ENCODE data around the gene TMX3.

TMX3 gene

GRCh38 chr18:68705119-68705518 lies 9.8 kb downstream of the TMX3 start:
- DNase-seq, result no peak

GRCh38 chr18:68703326-68703725 lies 11.6 kb downstream of the TMX3 start:
- DNase-seq, result no peak

GRCh38 chr18:68701353-68701752 lies 13.6 kb downstream of the TMX3 start:
- no peak for DNase-seq

GRCh38 chr18:68699043-68699442 lies 15.9 kb downstream of the TMX3 start:
- DNase-seq, result no peak

DNA sequence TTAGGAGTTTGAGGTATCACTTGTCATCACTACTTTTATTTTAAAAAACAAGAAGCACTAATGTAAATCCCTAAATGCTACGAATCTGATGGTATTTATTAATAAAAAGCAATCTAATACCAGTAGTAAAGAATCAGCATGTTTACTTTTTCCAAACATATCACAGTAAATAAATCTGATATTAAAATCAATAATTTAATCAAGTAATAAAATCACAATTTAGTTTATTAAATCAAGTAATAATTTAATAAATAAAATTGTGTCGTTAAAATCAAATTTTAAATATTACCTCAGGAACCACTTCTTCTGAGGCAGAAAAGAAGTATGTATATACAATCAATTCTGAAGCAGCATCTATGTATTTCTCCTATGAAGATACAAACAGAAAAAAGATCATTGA lies 18.0 kb downstream of the TMX3 start:
- DNase-seq, result no peak

- DNase-seq, result no peak
Measured at GRCh38 chr18:68694316-68694715, 20.6 kb downstream of the TMX3 start.

DNA sequence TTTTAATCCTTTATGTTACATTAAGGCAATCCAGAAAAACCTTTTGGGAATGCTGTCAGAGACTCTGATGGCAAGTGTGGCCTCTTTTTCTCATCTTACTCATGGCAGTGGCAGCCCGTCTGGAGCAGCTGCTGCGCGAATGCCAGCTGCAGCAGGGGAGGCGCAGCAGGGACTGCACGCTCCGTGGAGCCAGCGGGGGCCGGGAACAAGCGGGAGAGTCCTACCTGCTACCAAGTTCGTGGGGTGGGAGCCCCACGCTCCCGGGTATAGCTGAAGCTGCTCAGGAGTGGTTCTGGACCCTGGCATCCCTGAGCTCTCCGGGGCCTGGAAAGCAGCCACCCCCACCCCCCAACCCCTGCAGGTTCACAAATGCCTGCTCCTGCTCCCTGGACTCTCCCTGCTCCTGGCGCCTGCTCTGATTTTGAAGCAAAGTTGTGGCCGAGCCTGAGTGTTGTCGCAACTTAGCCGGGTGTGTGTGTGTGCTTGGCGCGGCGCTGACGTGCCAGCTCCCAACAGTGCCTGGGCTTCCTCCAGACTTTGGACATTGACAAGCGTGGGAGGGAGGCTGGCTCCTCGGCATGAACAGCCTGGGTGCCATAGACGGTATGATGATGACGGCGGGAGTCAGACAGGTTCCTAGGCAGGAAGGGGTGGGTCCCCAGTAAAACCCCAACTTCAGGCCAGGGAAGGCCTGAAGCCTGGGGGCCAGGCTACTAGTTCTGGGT lies 21.7 kb downstream of the TMX3 start:
- no peak for DNase-seq

- no peak for DNase-seq
Measured at GRCh38 chr18:68679528-68679927, 35.4 kb downstream of the TMX3 start.

- no peak for DNase-seq
Measured at GRCh38 chr18:68676913-68677312, 38.0 kb downstream of the TMX3 start.

- no peak for DNase-seq
Measured at GRCh38 chr18:68667121-68667520, 47.8 kb downstream of the TMX3 start.

DNA sequence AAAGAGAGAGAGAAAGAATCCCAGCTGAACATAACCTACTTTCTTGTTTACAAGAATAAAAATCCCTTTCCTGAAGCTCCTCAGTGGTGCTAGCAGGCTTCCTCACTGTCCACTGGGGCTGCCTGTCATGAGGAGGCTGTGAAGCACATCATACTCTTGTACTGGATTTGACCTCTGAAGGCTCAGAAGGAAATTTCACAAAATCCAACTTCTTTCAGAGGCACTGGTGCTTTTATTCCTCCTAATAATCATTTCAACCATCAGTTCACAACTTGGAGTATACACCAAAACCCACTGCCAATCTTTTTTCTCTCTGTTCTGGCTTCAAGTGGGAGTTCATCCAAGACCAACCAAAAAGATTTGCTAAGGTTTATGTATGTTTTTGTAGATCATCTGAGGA lies 48.5 kb downstream of the TMX3 start:
- DNase-seq, result no peak

DNA sequence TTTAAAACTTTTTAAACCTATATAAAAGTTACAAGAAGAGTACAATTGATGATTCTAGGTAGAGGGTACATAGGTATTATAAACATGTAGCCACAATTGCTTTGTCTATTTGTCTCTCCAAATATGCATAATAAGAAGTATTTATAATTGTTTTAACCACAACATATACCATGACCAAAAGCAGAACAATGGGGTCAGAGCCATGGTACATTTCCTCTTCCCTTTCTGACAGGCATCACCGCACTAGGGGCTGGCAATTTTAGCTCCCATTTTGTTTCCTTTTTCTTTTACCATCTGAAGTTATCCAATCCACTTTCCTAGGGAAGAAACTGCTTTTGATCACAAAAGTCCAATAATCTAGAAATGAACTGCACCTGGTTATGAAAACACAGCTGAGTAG lies 49.3 kb downstream of the TMX3 start:
- DNase-seq, result no peak

DNA sequence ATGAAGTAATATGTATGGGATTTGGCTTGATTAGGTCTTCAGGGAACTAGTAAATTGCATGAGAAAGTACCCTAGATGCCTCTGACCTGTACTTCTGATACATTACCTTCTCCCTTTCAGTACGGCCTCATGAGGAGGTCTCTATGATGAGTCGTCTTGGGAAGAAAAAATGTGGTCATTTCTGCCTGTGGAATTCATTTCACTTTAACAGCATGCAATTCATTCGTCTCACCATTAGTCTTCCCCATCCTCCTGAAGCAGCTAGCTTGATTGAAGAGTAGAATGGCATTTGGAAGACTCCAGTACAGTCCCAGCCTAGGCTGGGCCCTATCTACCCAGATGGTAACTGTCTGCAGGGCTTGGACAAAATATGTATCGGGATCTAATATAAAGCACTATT lies 52.2 kb downstream of the TMX3 start:
- DNase-seq, result no peak

GRCh38 chr18:68660354-68661183 lies 54.3 kb downstream of the TMX3 start:
- no peak for DNase-seq

DNA sequence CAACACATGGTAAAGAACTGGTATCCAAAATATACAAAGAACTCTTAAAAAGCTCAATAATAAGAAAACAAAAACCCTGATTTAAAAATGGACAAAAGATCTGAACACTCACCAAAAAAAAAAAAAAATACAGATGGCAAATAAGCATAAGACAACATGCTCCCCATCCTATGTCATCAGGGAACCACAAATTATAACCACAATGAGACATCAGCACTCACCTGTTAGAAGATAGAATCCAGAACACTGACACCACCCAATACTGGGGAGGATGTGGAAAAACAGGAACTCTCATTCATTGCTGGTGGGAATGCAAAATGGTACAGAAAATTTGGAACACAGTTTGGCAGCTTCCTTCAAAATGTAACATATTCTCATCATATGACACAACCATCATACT lies 66.7 kb downstream of the TMX3 start:
- DNase-seq, result no peak

DNA sequence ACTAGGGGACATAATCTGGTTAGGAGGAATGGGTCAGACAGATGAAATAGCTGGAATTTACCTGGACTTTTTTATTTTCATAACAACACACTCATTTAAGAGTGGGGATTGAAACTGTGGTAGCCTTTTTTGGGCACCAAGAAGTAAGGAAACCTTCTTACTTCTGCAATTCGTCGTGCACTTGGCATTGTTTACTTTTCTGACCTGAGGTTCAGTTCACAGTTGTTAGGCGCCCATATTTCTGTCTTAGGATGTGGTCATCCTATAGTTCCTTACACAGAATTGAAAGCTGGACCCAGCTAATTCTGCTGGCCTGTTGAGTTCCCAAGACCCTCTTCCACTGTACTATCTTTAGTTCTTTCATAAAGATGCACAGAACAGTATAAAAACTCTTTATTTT lies 72.9 kb downstream of the TMX3 start:
- DNase-seq, result no peak

DNA sequence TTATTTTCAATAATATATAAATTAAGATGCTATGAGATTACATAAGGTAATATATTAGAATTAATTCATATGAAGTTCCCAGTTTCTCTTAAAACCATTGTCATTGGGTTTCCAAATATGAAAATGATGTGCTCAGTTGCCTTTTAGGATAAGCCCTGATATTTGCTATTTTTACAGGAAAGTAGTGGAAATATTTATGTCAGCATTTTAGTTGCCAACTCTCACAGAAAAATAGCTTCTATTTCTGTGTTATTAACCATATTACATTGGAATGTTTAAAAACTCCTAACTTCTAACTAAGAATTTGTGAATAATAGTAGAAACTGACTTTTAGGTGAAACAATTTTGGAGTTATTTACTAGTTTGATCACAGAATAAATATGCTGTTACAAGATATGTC lies 74.0 kb downstream of the TMX3 start:
- no peak for DNase-seq

DNA sequence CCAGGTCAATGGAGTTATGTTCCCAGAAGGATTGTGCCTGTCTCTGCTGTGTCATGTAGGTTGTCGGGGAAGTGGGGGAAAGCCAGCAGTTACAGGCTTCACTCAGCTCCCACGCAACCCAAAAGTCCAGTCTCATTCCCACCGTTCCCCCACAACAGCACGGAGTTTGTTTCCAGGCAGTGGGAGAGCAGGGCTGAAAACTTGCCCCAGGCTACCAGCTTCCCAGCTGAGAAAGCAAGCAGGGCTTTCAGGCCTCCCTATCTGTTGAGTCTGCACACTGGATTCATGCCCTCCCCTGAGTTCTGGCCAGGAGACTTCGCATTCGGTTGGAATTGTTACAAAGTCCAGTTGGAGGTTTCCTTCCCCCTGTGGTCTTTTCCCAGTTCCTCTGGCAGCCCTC lies 76.3 kb downstream of the TMX3 start:
- DNase-seq, result no peak

- no peak for DNase-seq
Measured at GRCh38 chr18:68627812-68628211, 87.1 kb downstream of the TMX3 start.

All from NCI-H2029 treated with DMSO at 0.1 percent for 48 hours (cell line).